Prostate gland (tissue), 2 donors: ENCODE results near the gene ZDHHC18.

Source experiments
- CTCF ChIP-seq, 4 experiments: fragments of 200-600 bp in 2 of 4; fragments of 450-650 bp in 2 of 4; sonication (generic) in 2 of 4; IDR thresholded peaks; 1 replicate in 3 of 4; 2 replicates in 1 of 4; pipeline ENCODE4 v1.5.1; 2016 to 2019; ENCODE audit warnings: antibody characterized with exemption in 4 of 4, mild to moderate bottlenecking in 2 of 4, moderate library complexity in 2 of 4
- POLR2A ChIP-seq: fragments of 450-650 bp; IDR thresholded peaks from one replicate; pipeline ENCODE4 v1.6.1; 2016; ENCODE audit warnings: antibody characterized with exemption, mild to moderate bottlenecking
- POLR2AphosphoS5 ChIP-seq: sonication (generic); formaldehyde crosslinking; IDR thresholded peaks from one replicate; pipeline ENCODE4 v1.6.1; 2017; ENCODE audit warnings: antibody characterized with exemption

GRCh38 chr1:26839779-26840178 is 13.3 kb downstream of the ZDHHC18 start:
- TF ChIP-seq POLR2A, result no peak
- TF ChIP-seq CTCF (IDR thresholded peaks at IDR 0.05), result no peak
- no peak for TF ChIP-seq POLR2AphosphoS5
